HG02885 (cell line): ENCODE measurements around the gene PAIP2.
"Not testable (repeated sequence)": the region's sequence is repeated elsewhere in the genome, so short reads cannot be mapped to it uniquely, and the experiment has no call there.

ENCODE experiments used
- ATAC-seq: cut with Tn5 transposase; IDR thresholded peaks from one replicate; pipeline ENCODE4 v1.9.1; 2021; ENCODE audit warnings: mild to moderate bottlenecking; ENCODE audit not compliant: unreplicated experiment, poor library complexity

PAIP2 gene

DNA sequence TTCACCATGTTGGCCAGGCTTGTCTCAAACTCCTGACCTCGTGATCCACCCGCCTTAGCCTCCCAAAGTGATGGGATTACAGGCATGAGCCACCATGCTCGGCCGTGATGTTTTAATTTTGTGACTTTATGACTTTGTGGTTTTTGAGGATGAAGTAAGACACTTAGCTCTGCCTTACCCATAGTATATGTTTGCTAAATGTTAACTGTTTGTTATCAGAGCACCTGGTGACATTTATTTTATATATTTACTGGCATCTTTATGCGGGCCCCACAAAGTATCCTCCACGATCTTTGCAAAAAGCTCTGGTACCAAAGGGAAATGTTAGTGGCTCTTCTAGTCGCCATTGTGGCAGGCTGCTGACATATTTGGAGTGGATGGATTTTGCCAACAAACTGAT lies 34.7 kb downstream of the PAIP2 start:
- no peak for ATAC-seq

DNA sequence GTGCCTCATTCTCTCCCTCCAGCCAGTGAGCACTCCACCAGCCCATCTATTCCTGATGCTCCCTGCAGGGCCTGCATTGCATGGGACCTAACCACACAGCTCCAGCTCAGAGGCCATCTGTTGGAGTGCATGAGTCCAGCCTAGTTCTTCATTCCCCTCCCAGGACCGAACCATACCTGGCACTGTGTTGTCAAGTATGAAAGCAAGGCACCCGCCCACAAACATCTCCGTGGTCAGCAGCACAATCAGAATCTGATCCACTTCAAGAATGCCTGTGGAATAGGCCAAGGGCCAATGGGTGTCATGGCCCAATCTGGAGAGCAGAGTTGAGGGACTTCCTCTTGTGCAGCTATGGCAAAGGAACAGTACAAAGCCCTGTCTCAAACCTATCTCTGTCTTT lies 35.6 kb downstream of the PAIP2 start:
- ATAC-seq, result no peak

DNA sequence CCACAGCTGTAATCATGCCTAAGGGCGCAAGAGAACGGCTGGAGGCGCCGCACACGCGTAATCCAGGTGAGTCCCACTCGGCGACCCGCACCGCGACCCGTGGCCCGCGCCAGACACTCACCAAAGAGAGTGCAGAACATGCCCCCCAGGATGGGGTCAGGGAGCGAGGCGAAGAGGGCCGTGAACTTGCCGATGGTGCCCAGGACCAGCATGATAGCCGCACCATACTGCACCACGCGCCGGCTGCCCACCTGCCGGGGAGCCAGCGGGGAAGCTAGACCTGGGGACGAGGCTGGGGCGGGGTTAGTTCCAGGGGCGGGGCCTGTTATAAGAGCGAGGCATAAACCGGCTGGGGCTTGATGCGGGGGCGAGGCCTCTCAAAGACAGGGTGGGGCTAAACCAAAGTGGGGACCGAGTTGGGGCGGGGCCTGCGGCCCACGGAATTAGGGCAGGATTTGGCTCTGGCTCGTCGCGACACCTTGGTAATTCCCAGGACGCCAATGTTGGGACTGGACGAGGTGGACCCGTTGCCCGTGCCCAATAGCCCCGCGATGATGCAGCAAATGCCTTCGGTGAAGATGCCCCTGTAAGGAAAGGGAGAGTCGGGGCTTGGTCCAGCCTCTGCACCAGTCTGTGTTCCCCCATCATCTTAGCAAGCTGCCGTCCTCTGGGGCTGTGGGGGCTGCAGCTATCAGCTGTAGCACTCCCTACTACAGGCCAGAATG lies 36.6 kb downstream of the PAIP2 start:
- ATAC-seq, result no peak

DNA sequence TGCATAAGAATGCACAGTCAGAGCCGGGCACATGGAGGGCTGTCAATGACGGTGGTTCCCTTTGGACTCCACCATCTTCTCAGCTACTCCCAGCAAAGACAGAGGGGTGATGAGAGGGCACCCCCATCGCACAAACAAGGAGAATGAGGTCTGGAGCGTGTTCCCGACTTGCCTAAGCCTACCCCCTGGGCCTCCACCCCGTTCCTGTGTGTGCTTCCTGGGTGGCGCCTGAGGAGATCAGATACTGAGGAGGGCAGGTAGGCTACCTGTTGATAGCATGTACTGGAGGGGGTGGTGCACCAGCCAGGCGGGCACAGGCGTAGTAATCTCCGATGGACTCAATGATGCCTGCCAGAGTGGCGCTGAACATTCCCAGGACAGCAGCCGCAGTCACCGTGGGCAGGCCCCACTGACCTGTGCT lies 37.3 kb downstream of the PAIP2 start:
- ATAC-seq, result no peak

DNA sequence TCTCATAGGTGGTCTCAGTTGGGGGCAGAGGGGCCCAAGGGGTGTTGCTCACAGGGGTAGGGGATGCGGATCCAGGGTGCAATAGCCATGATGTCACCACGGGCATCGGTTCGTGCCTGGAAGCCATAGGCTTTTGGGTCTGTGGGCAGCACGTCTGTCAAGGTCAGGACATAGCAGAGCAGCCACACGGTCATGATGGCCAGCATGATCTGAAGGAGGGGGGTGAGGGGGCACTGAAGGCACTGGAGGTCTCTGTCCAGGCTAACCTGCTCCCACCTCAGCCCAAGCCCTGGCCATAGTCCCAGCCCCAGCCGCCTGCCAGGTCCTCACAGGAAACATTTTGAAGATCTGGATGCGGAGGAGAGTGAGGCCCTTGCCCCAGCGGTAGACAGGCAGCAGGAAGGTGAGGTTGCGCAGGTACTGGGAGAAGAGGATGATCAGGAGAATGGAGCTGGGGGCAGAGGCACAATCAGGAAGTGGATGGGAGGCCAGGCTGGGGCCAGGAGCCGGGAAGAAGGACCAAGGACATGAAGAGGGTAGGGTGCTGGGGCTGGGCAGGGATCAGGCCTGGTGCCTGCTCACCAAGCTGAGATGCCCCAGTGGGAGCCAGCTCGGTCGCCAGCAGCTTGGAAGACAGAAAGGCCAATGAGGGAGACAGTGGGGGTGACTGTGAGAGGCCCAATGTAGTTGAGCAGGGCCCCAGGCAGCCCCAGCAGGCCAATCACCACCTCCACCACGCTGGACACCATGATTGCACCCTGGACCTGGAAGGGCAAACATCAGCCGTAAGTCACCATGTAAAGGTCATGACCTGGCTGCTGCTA lies 38.2 kb downstream of the PAIP2 start:
- ATAC-seq, result no peak

DNA sequence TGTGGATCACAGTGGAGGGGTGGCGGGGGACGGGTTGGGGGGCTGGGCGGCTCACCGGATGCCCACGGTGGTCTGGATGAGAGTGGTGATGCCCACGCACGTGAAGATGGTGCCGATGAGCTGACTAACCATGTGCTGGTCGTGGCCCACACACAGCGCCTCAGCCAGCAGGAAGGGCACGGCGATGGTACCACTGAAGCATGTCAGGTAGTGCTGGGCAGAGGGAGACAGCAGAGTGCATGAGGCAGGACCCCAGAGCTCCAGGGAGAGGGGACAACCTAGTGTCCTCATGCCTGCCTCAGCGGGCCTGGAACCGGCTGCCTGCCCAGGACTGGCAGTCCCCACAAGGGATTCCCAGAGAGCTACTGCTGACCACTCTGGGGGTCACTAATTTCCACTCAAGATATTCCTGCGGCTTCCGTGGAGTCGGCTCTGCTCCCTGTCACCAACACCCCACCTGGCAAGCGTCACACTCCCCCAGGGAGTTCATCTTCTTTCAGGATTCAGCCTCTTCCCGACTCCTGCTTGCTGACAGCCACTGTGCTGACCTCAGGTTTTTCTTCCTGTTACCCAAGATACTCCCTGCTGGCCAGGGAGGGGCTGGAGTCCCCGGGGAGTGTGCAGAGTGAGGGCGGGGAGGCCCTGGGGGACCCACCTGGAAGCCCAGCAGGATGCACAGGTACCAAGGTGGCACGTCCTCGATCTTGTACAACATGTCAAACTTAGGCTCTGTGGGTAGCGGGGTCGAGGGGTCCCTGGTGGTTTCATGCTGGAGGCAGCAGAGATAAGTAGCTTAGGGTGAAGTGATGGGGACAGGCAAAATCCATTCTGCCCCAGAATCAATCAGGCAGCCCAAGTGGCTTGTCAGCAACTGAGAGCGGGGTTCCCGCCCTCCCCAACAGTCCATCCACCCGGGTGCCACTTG lies 40.4 kb downstream of the PAIP2 start:
- ATAC-seq, result no peak

DNA sequence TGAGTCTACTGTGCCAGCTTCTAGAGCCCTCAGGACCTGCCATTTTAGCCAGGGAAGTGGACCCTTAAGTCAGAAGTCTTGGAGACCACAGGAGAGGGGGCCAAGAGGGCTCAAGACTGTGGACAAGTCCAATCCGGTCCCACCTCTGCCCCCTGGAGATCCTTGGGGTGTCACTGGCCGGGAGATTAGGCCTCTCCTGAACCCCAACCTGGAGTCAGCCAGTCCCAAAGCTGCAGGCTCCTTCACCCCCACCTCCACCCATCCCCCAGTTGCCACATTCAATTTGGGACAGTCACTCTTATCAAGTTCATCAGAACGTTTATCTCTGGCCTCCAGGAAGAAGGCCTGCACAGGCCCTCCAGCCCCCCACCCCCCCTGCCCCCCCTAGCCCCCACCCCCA lies 41.2 kb downstream of the PAIP2 start:
- no peak for ATAC-seq

DNA sequence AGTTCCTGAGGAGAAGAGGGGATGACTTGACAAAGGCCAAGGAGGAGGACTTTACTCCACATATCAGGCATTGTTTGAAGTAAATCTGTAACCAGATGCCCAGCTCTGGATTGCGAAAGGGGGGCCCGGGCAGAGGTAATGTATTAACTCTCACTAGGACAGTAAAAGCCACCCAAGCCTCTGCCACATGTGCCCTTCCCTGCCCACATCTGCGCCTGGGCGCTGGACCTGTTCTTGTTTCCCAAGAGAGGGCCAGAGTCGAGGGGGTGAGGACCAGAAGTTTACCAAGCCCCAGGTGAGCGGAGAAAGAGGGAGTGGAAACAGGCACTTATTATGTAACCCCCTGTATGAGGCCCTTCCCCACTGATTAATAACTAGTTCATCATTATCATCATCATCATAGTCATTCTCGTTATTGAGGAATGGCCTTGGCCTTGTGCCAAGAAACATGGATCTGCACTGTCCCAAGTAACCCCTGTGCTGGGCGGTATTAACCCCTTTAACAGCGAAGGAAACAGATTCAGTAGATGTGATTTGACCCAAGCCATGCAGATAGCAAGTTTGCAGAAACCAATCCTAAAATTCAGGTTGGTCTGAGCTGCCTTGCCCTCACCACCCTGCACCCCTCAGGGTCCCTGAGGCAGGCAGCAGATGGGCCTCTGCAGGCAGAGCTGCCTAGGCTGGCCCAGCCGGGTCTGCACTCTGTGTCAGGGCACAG lies 41.8 kb downstream of the PAIP2 start, which contains the start of gene SLC23A1:
SLC23A1 (minus strand) TSS at position 23 of the 718 bp plus-strand sequence. CDS start 44 bp downstream, outside the sequence.
- no peak for ATAC-seq

DNA sequence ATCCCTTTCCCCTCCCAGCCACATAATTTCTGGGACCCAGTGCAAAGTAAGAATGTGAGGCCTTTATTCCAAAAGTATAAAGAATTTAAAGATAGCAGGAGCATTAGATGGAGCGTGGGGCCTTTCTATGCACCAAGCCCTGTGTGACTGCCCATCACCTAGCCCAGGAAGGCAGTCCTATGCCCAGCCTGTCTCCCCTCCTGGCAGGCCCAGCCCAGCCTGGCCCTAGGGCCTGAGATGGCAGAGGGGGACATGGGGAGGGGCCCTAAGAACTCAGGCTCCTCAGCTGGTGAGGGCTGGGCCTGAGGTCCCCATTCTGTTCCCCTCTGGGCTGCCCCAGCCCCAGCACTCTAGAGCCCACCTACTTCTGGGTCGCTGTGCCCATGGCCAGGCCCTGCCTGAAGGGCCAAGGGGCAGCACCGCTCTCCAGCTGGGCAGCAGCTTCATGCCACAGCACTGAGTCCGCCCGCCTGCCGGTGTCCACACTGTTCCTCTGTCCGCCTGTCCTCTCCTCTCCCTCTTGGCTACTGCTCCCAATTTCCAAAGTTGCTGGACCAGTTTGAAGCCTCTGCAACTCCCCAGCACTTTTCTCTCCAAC lies 42.4 kb downstream of the PAIP2 start:
- ATAC-seq, result no peak

DNA sequence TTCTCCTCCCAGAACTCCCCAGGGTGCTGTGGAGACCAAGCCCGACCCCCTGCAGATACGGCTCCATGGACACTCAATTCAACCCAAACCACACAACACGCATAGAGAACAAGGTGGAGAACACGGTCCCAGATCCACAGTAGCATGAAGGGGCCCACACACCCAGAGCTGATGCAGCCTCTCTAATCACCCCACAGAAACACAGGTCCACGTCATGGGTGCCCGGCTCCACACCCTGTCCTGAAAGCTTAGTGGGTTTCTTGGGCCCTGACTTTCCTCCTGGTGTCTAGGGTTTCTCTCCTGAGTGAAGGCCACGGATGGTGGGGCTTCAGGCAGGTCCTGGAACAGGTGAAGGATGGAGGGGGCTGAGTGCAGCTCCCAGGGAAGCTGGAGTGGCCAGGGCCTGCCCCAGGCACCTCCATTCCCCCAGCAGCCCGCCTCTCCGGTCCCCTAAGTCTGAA lies 43.0 kb downstream of the PAIP2 start:
- ATAC-seq, result no peak

DNA sequence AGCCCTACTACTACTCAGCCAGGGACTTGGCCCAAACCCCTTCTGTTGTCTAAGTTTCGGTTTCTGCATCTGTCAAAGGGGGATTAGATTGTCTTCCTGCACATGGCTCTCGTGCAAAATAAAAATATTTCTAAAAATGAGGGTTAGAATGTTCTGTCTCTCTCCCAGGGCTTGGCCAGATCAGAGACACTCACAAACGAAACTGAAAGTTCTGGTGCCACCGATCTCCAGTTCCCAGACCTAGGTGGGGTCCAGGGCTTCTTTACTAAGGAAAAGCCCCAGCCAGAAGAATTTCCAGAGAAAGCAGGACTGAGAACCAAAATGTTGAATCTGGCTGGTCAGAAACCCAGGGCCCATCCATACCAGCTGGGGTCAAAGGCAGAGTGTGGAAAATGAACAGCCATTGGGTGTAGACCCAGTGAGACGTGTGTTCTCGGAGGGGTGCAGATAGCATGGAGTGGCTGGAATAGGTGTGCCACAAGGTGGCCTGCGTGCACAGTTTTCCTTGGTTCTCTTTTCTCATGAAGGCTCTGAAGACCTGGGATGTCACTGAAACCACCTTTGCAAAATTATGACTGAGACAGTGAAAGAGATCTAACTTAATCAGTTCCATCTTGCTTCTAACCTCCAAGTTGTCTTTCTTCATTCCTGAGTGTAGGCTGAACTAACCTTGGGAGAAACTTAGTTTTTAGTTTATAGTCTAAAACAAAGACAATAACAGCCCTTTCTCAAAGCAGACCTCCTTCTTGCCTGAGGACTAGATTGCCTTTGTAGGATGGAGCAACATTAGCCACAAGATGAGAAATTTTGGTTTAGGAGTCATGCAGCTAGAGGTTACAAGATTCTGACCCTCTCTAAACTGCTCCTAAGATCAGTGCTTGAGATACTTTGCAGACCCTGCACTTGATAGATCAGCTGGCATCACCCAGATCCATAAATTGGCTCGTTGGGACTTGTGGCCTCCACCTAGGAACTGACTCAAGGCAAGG lies 43.7 kb downstream of the PAIP2 start:
- no peak for ATAC-seq

DNA sequence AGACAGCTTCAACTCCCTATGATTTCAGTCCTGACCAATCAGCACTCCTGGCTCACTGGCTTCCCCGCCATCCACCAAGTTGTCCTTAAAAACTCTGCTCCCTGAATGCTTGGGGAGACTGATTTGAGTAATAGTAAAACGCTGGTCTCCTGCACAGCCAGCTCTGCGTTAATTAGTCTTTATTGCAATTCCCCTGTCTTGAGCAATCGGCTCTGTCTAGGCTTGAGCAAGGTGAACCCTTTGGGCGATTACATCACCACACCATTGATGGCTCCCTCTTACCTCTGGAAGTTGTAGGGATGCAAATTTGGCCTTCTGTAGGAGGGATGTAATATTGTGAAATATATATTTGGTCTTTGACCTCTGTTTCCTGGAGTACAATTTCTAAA lies 44.4 kb downstream of the PAIP2 start:
- ATAC-seq, result no peak

DNA sequence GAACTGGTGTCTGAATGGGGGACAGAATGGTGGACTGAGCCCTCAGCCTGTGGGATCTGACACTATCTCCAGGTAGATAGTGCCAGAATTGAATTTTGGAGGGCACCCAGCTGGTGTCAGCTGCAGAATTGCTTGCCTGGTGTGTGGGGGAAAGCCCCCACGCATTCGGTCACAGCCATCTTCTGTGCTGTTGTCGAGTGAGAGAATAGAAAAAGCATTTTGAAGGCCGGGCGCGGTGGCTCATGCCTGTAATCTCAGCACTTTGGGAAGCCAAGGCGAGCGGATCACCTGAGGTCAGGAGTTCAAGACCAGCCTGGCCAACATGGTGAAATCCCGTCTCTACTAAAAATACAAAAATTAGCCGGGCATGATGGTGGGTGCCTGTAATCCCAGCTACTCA lies 45.3 kb downstream of the PAIP2 start:
- ATAC-seq, result not testable (repeated sequence)

DNA sequence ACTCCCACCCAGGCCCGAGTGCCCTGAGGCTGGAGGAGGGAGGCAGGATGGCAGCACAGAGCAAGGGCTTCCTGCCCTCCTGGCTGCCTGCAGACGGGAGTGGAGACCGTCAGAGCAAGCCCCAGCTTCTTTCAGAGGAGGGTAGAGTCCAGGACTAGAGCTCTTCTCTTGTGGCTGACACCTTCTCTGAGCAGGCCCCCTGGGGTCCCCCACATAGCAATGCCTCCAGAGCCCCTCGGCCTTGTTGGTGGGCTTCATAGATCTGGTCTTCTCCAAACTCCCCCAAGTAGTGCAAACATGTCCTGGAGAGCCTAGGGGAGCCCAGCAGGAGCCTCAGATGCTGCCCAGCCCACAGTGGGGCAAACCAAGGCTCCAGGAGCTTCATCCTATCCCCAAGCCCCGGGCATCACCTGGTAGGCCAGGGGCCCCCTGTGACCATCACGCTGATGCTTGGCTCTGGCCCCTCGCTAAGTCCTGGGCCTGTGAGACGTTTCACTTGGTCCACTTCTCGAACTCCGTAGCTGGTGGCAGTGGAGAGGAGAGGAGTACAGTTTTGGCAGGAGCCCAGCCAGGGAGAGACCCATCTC lies 46.0 kb downstream of the PAIP2 start:
- ATAC-seq, result no peak

DNA sequence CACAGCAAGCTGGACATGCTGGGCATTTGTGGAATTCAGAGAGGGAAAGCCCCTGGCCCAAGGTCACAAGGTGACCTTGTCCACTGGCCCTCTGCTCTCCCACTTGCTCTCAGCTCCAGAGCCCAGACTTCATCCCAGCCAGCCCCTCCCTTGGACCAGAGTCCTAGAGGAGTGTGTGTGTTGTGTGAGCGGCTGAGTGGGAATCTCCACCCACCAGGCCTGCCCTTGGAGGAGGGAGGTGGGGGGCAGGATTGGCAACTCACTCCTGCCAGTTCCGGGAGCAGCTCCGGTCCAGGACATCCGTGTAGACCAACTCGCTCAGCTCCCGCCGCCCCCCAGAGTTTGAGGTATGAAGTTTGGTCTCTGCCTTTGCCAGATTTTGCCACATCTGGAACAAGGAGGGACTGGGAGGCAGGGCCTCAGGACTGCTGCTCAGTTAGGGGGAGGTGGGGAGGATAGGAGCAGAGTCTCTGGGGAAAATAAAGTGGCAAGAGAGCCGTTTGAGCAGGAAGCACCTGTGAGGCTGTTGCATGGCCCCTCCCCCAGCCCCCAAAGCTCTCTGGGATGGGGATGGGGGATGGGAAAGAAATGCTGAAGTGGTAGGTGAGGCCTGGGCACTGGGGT lies 46.7 kb downstream of the PAIP2 start:
- no peak for ATAC-seq

DNA sequence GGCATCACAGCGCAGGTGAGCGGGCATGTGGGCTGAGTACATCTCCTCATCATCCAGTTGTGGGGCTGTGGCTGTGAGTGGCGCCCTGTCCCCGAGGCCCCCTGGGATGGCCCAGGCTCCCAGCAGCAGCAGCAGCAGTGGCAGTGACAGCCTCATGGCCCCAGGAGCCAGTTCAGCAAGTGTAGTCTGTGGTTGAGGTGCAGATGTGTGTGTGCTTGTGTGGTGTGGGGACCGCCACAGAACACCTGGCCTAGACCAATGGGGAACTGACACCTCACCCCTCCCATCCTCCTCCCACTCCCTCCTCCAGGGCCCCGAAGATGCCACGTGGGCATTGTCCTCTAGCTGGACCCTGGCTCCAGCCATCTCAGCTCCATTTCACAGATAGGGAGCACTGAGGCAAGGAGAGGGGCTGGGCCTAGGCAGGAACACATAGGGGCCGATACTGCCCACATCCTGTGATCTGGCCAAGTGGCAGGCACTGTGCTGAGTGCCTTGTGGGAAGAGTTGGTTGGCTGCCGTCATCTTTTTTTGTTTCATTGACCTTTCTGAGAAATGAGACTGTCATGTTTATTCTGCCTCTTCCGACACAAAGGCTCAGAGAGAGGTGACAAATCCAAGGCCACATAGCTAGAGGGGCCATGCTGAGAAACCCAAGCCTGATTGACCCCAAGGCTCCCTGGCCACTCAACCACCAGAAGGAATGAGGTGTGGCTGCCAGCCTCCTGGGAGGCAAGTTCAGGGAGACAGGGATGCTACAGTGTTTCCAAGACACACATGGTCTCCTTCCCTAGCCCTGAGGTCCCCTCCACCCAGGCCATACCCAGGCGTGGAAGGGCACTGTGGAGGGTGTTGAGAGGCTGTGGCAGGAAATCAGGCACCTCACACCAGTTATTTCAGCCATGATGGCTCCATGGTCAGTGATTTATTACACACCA lies 48.3 kb downstream of the PAIP2 start, which contains the start of gene MZB1:
MZB1 (minus strand) TSS at position 213 of the 938 bp plus-strand sequence; CDS start at position 156, 57 bp downstream.
- ATAC-seq, result peak; percentile 53
